Activated naive CD4-positive, alpha-beta T cell treated with anti-CD3 and anti-CD28 coated beads, Interleukin-2, amount 50 U/mL, for 16 hours (primary cell): ENCODE results near the gene AKT2.

Experiments
- DNase-seq: peaks from one replicate; pipeline ENCODE4 v3.0.0-alpha.2; 2020

AKT2 gene

GRCh38 chr19:40271706-40272105 lies 13.4 kb downstream of the AKT2 start:
- DNase-seq = no peak

DNA sequence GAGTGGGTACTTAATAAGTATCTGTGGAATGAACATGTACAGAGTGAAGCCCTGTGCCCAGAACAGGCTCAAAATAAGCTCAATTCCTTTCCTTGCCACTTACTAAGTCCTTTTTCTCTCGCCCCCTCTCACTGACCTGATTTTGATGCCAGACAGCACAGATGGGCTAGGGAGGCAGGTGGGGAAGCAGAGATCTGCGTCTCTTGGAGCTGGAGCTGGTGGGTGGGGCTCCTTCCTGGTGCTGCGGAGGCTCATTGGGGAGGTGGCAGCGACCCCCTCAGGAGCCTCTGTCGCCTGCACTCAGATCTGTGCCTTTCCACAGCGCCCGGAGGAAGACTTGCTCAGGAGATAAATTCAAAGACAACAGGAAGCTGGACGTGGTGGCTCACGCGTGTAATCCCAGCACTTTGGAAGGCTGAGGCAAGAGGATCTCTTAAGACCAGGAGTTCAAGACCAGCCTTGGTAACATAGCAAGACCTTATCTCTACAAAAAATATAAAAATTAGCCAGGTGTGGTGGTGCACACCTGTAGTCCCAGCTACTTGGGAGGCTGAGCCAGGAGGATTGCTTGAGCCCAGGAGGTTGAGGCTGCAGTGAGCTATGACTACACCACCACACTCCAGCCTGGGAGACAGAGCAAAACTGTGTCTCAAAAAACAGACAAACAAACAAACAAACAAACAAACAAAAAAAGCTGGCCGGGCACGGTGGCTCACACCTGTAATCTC lies 14.6 kb downstream of the AKT2 start:
- no peak for DNase-seq

GRCh38 chr19:40269216-40269940 lies 15.8 kb downstream of the AKT2 start:
- DNase-seq = no peak

- no peak for DNase-seq
Observed at GRCh38 chr19:40267601-40267997, 17.5 kb downstream of the AKT2 start.

- DNase-seq = no peak
Observed at GRCh38 chr19:40266912-40267600, 18.1 kb downstream of the AKT2 start.

- DNase-seq = no peak
Observed at GRCh38 chr19:40266119-40266518, 19.0 kb downstream of the AKT2 start.

- no peak for DNase-seq
Observed at GRCh38 chr19:40265763-40266099, 19.4 kb downstream of the AKT2 start.

DNA sequence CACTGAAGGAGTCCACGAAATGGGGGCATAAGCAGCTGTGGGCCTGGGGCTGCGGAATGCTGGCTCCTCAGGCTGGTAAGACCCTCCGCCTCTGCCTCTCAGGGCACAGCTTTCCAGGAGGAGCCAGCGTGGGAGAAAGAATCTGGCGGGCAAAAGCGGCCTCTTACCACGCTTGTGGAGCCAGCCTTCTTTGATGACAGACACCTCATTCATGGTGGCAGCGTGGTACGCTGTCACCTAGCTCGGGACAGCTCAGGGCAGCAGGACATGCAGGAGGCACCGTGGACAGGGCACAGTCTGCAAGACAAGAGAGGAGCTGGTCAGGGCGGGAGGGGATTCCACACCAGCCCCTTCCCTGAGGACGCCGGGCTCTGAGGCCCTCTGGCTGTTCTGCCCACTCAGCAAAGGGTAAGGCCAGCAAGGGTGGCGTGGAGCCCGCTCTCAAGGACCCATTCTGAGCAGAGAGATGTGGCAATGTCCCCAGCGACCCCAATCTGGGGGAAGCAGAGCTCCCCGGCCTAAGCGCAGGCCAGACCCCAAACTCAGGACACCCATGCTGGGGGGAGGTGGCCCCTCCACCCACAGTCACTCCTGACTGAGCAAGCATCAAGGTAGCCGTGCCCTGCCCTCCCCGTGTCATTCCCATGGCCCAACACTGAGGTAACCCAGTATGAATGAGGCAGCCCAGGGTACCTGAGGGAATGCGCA lies 19.9 kb downstream of the AKT2 start:
- DNase-seq = no peak

DNA sequence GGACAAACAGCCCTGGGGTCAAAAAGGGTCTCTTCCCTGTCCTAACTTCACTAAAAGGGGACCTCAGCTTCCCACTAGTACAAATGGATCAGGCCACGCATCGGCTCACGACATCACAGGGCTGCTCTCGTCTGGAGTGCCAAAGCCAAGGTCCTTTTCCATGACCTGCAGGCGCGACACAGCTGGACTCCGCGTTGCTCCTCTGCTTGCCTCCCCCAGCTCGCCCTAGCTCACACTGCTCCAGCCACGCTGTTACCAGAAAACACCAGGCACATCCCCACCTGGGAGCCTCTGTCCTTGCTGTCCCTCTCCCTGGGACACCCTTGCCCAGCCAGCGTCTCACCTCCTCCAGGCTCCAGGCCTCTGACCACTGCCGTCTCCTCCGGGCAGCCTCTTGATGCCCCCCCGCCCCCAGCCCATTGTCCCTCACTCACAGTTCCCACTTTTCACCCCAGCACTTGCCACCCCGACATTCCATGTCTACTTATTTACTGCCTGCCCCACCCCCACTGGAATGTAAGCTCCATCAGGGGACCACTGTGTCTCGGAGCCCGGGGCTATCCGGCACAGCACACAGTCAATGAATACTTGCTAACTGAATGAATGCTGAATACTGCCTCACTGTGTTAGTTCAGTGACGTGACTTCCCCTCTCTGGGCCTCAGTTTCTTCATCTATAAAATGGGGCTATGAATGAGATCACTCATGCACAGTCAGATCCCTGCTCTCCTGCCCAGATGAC lies 20.7 kb downstream of the AKT2 start:
- DNase-seq = no peak

DNA sequence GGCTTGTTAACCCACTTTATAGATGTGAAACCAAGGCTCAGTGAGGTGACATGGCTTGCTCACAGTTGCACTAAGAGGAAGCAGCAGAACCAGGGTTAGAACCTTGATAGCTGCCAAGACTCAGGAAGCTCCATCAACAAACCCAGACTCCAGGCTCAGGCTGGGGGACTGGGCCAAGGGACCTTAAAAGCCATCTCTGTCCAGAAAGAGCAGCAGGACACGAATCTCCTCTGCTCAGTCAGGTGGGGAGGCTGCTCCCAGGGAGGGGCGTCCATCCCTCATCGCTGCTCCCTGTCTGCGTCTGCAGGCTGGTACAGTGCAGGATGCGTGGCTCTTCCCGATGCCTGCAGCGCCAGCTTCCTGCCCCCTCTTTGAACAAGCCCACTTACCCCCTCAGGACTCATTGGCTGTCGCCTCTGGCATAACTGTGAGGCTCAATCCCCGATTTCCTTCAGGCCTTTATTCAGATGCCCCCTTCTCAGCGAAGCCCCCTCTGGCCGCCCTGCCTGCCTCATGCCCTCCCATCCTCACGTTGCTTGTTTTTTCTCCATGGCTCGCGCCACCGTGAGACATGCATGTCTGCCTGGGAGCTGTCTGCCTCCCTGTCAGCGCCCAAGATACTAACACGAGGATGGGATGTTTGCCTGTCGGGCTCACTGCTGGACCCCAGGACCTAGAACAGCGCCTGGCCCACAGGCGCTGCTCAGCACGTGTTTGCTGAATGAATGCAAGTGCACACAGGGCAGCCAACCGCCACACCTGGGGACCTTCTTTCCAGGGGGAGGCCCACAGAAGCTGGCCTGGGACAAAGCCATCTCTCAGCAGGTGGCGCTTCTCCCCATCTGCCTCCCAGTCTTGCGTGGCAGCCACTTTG lies 21.5 kb downstream of the AKT2 start:
- no peak for DNase-seq

GRCh38 chr19:40262422-40262821 lies 22.7 kb downstream of the AKT2 start:
- DNase-seq = no peak

DNA sequence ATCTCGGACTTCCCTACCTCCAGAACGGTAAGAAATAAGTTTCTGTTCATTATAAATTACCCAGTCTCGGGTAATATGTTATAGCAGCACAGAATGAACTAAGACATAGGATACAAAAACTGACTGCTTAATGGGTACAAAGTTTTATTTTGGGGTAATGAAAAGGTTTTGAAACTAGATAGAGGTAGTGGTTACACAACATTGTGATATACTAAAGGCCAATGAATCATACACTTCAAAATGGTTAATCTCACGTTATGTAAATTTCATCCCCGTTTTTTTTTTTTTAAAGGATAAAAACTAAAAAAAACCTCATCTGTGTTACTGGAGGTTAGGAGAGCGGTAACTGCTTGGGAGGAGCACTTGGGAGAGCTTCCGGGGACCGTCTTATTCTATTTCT lies 23.5 kb downstream of the AKT2 start:
- no peak for DNase-seq

- no peak for DNase-seq
Observed at GRCh38 chr19:40257096-40257517, 28.0 kb downstream of the AKT2 start.

DNA sequence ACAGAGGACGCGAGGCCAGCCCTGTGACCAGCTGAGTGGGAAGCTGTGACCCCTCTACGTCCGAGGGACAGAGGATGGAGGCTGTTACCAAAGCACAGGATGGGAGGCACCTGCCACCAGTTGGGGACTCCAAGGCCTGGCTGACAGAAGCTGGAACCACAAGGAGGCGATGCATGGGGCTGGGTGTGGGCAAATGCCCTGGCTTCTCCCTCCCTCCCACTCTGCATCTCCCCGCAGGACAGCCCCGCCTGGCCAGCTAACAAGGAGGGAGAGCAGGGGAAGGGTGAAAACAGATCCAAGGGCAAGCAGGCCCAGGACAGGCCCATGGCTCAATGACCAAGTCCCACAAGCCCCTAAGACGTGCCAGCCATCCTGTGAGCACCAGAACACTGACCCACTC lies 28.6 kb downstream of the AKT2 start:
- no peak for DNase-seq

DNA sequence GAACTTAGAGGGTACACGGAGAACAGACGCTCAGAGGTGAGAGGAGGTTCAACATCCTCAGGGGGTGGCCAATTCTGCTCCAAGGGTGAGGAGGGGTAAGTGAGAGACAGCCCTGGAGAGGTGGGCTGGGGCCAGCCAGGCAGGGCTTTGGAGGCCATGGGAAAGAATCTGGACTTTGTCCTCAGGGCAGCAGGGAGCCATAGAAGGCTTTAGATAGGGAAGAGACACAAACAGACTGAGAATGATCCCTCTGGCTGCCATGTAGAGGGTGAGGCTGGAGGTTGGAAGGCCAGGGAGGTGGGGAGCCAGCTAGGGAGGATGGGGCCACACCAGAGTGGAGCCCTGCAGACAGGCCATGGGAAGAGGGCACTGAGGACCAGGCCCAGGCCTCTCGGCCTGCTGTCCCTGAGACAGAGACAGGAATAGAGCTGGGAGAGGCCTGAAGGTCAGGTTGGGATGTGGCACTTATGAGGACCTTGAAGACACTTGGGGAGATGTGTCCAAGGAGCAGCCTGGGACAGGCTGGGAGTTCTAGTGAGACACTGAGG lies 29.5 kb downstream of the AKT2 start:
- no peak for DNase-seq

- no peak for DNase-seq
Observed at GRCh38 chr19:40254714-40255418, 30.3 kb downstream of the AKT2 start.

GRCh38 chr19:40253611-40254092 lies 31.5 kb downstream of the AKT2 start:
- DNase-seq = no peak

GRCh38 chr19:40252395-40252794 lies 32.8 kb downstream of the AKT2 start:
- no peak for DNase-seq

- DNase-seq = no peak
Observed at GRCh38 chr19:40251991-40252390, 33.2 kb downstream of the AKT2 start.

DNA sequence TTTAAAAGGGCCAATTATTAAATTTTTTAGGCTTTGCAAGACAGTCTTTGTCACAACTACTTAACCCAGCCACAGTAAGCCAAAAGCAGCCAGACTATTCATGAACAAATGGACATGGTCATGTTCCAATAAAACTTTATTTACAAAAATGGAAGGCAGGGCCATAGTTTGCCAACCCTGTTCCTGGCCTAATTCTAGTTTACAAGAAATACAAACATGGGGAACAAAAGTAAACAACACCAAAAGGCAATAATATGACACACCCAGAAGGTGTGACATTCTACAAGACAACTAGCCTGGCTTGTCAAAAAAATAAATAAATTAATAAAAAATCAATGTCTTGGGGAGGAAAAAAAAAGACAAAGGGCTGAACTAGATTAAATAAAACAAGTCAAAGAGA lies 33.9 kb downstream of the AKT2 start:
- DNase-seq = no peak

DNA sequence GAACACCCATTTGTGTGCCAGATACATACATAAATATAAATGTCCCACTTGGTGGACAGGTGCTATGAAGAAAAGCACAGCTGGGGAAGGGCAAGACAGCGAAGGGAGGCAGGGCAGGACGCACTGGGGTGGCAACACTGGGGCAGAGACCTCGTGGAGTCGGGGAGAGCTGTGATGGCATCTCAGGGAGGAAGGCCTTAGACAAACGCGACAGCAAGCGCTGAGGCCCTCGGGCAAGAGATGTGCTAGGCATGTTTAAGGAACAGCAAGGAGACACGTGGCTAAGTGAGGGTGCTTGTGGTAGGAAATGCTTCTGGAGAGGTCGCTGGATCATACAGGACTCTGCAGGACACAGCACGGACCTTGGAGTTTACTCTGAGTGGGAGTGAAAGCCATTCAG lies 35.4 kb downstream of the AKT2 start:
- DNase-seq = no peak
